GM23338 (cell line): ENCODE results near the gene LCE2C.

Experiments used
- CTCF ChIP-seq, 2 experiments: fragments of 200-600 bp in 1 of 2; sonication (generic) in 1 of 2; conservative IDR thresholded peaks; 2 replicates each; pipeline versions ENCODE4 v1.5.1 to v1.6.1; 2016 to 2017; ENCODE audit warnings: antibody characterized with exemption in 2 of 2, low read depth in 2 of 2, mild to moderate bottlenecking in 2 of 2, moderate library complexity in 1 of 2
- ETS1 ChIP-seq: IDR thresholded peaks from 2 replicates; pipeline ENCODE4 v1.6.1; 2016; ENCODE audit warnings: antibody characterized with exemption
- EZH2 ChIP-seq: fragments of 200-600 bp; sonication (generic); IDR thresholded peaks from one replicate; pipeline ENCODE4 v1.8.0; 2017; ENCODE audit warnings: antibody characterized with exemption, mild to moderate bottlenecking, low read depth; ENCODE audit not compliant: unreplicated experiment
- EZH2phosphoT487 ChIP-seq: fragments of 200-600 bp; sonication (generic); IDR thresholded peaks from one replicate; pipeline ENCODE4 v1.8.1; 2018; ENCODE audit warnings: antibody characterized with exemption; ENCODE audit not compliant: unreplicated experiment
- JUNB ChIP-seq: IDR thresholded peaks from one replicate; pipeline ENCODE4 v1.6.1; 2016; ENCODE audit warnings: antibody characterized with exemption; ENCODE audit not compliant: unreplicated experiment
- NANOG ChIP-seq: IDR thresholded peaks from 2 replicates; pipeline ENCODE4 v1.6.1; 2016; ENCODE audit warnings: antibody characterized with exemption, borderline replicate concordance
- POLR2AphosphoS5 ChIP-seq: IDR thresholded peaks from 2 replicates; pipeline ENCODE4 v1.6.1; 2016; ENCODE audit warnings: antibody characterized with exemption, low read depth
- REST ChIP-seq: IDR thresholded peaks from one replicate; pipeline ENCODE4 v1.6.1; 2018; ENCODE audit warnings: antibody characterized with exemption; ENCODE audit not compliant: unreplicated experiment
- ZNF114 ChIP-seq: fragments of 250-450 bp; sonication (Bioruptor Pico); IDR thresholded peaks from 2 replicates; pipeline ENCODE4 v1.5.0; 2020; ENCODE audit warnings: mild to moderate bottlenecking, moderate library complexity

GRCh38 chr1:152707860-152708259 lies 32.8 kb downstream of the LCE2C start, which contains the start of gene LCE4A:
- TF ChIP-seq CTCF (conservative IDR thresholded peaks at IDR 0.05; ENCODE audit: low read depth in 2 of 2), result no peak
- no peak for TF ChIP-seq EZH2
- TF ChIP-seq EZH2phosphoT487, result no peak
- no peak for TF ChIP-seq POLR2AphosphoS5
- no peak for TF ChIP-seq JUNB
- TF ChIP-seq NANOG, result no peak
- TF ChIP-seq ETS1, result no peak
- no peak for TF ChIP-seq ZNF114 (CRISPR knock-in tag)
- TF ChIP-seq REST, result no peak
